ENCODE data around the gene PDE11A. TPM values are rescaled to one million over a fixed set of nuclear protein-coding genes. Genes with fewer than 3 reads are reported as not detected.

PDE11A gene
- total and polyA plus RNA-seq, 2 experiments from 2014 or later = 0.34 to 0.86 TPM

DNA sequence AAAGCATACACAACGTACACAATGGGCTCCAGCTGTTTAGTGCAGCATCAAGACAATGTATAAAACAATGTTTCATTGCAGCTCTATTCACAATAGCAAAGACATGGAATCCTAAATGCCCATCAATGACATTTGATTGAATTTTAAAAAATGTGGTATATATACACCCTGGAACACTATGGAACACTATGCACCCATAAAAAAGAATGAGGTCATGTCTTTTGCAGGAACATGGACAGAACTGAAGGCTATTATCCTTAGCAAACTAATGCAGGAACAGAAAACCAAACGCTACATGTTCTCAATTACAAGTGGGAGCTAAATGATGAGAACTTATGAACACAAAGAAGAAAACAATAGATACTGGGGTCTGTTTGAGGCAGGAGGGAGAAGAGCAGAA lies 364.5 kb downstream of the PDE11A start:
- in situ Hi-C loops (cut with MboI) = no loop called here
- H3K9me3 ChIP-seq (ENCODE audit: low read depth) = no peaks in the 10 kb centered on the region
- H3K27me3 ChIP-seq (replicated peaks; ENCODE audit: insufficient read depth) = peaks cover 6% of the 10 kb centered on the region; the same call in 1 of the 2 replicates

GRCh38 chr2:177705511-177706173 lies 366.9 kb downstream of the PDE11A start:
- DNase-seq = no peak
- Histone ChIP-seq H3K4me2 (ENCODE audit: unreplicated experiment) (no peak overlapping the region), H3K9me2 (ENCODE audit: insufficient read depth) (no peaks in the 10 kb centered on the region), H2AFZ (no peak overlapping the region), H3K36me3 (ENCODE audit: low read depth) (no peaks in the 10 kb centered on the region), H3F3A (ENCODE audit: insufficient read depth) (no peaks in the 10 kb centered on the region), H3K27me3 (replicated peaks; ENCODE audit: insufficient read depth) (peaks cover 6% of the 10 kb centered on the region; the same call in 1 of the 2 replicates), H3K4me1 (ENCODE audit: insufficient read depth) (no peaks in the 10 kb centered on the region), H4K20me1 (ENCODE audit: insufficient read depth) (no peaks in the 10 kb centered on the region), H3K9ac (no peak overlapping the region), H3K27ac (no peak overlapping the region), H3K79me2 (ENCODE audit: insufficient read depth) (no peaks in the 10 kb centered on the region), H3K9me3 (ENCODE audit: low read depth) (no peaks in the 10 kb centered on the region), H3K4me3 (no peak overlapping the region)
- TF ChIP-seq EZH2phosphoT487 (IDR thresholded peaks at IDR 0.05; ENCODE audit: insufficient read depth, low read depth) (no peak), EZH2 (IDR thresholded peaks at IDR 0.05; ENCODE audit: insufficient read depth, poor library complexity, severe bottlenecking) (no peak)
- WGBS, 2 experiments (ENCODE audit: low coverage in 1 of 2, low lambda C conversion rate in 2 of 2, missing lambda C conversion rate in 2 of 2) = 45 to 55% methylated on average over 4 of the region's 4 CpGs
- in situ Hi-C loops (cut with MboI) = no loop called here

More for the DNA sequence above, 364.5 kb downstream of the PDE11A start:
- Histone ChIP-seq H3K4me3 (no peak overlapping the region), H4K20me1 (ENCODE audit: insufficient read depth) (no peaks in the 10 kb centered on the region), H2AFZ (no peak overlapping the region), H3K36me3 (ENCODE audit: low read depth) (no peaks in the 10 kb centered on the region), H3F3A (ENCODE audit: insufficient read depth) (no peaks in the 10 kb centered on the region), H3K9ac (no peak overlapping the region), H3K27ac (no peak overlapping the region), H3K4me1 (ENCODE audit: insufficient read depth) (no peaks in the 10 kb centered on the region), H3K4me2 (ENCODE audit: unreplicated experiment) (no peak overlapping the region), H3K79me2 (ENCODE audit: insufficient read depth) (no peaks in the 10 kb centered on the region), H3K9me2 (ENCODE audit: insufficient read depth) (no peaks in the 10 kb centered on the region)
- DNase-seq = no peak
- TF ChIP-seq EZH2phosphoT487 (IDR thresholded peaks at IDR 0.05; ENCODE audit: insufficient read depth, low read depth) (no peak), EZH2 (IDR thresholded peaks at IDR 0.05; ENCODE audit: insufficient read depth, poor library complexity, severe bottlenecking) (no peak)
- WGBS, 2 experiments (ENCODE audit: low coverage in 1 of 2, low lambda C conversion rate in 2 of 2, missing lambda C conversion rate in 2 of 2) = 29 to 30% methylated on average over 2 of the region's 2 CpGs

DNA sequence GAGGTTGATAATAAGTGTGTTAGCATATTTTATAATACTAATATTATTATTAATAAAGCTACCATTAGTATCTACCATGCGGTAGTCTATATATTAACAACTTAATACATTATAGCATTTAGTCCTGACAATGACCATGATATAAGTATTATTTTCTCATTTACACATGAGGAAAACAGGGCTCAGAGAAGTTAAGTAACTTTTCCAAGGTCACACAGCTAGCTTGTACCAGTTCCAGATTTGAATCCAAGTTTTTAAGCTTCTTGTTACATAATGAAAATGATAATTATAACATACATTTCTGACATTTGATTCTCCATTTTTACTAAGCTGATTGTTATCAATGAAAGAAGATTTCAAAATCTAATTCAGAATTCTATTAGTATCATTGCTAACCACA lies 369.4 kb downstream of the PDE11A start:
- Histone ChIP-seq H3F3A (ENCODE audit: insufficient read depth) (no peaks in the 10 kb centered on the region), H2AFZ (no peak overlapping the region), H4K20me1 (ENCODE audit: insufficient read depth) (no peaks in the 10 kb centered on the region), H3K27me3 (replicated peaks; ENCODE audit: insufficient read depth) (peaks cover 6% of the 10 kb centered on the region; the same call in 1 of the 2 replicates), H3K4me2 (ENCODE audit: unreplicated experiment) (no peak overlapping the region), H3K36me3 (ENCODE audit: low read depth) (no peaks in the 10 kb centered on the region), H3K9me2 (ENCODE audit: insufficient read depth) (no peaks in the 10 kb centered on the region), H3K4me3 (no peak overlapping the region), H3K4me1 (ENCODE audit: insufficient read depth) (no peaks in the 10 kb centered on the region), H3K27ac (no peak overlapping the region), H3K79me2 (ENCODE audit: insufficient read depth) (no peaks in the 10 kb centered on the region), H3K9ac (no peak overlapping the region), H3K9me3 (ENCODE audit: low read depth) (no peaks in the 10 kb centered on the region)
- 93 to 100% methylated on average over 1 of the region's 1 CpG for WGBS, 2 experiments (ENCODE audit: low coverage in 1 of 2, low lambda C conversion rate in 2 of 2, missing lambda C conversion rate in 2 of 2)
- in situ Hi-C loops (cut with MboI) = no loop called here
- no peak for DNase-seq
- no peak for TF ChIP-seq EZH2 (IDR thresholded peaks at IDR 0.05; ENCODE audit: insufficient read depth, poor library complexity, severe bottlenecking)
- TF ChIP-seq EZH2phosphoT487 (IDR thresholded peaks at IDR 0.05; ENCODE audit: insufficient read depth, low read depth) = no peak

DNA sequence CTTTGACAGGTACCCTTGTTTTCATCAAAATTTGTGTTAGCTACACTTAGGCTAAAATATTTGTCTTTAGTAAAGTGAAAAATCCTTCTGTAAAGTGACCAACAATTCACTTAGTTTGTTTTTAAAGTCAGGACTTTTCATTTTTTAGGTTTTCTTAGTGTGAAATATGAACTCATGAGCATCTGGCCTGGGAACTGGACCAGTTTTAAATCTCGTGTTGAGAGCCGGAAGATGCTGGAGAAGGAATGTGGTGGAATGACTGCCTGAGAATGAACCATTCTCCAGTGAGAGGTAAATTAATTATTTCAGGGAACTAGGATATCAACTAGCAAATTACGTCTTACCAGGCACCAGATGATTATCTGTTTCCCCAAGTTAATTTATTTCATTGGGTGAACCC lies 374.3 kb downstream of the PDE11A start:
- Histone ChIP-seq H3K9me3 (ENCODE audit: low read depth) (no peaks in the 10 kb centered on the region), H3K9me2 (ENCODE audit: insufficient read depth) (no peaks in the 10 kb centered on the region), H2AFZ (no peak overlapping the region), H3K27ac (no peak overlapping the region), H3K4me2 (ENCODE audit: unreplicated experiment) (no peak overlapping the region), H3K9ac (no peak overlapping the region), H3K79me2 (ENCODE audit: insufficient read depth) (no peaks in the 10 kb centered on the region), H4K20me1 (ENCODE audit: insufficient read depth) (no peaks in the 10 kb centered on the region), H3F3A (ENCODE audit: insufficient read depth) (no peaks in the 10 kb centered on the region), H3K36me3 (ENCODE audit: low read depth) (no peaks in the 10 kb centered on the region), H3K4me1 (ENCODE audit: insufficient read depth) (no peaks in the 10 kb centered on the region), H3K27me3 (replicated peaks; ENCODE audit: insufficient read depth) (no peaks in the 10 kb centered on the region), H3K4me3 (no peak overlapping the region)
- WGBS, 2 experiments (ENCODE audit: low coverage in 1 of 2, low lambda C conversion rate in 2 of 2, missing lambda C conversion rate in 2 of 2) = 47 to 49% methylated on average over 3 of the region's 3 CpGs
- TF ChIP-seq EZH2phosphoT487 (IDR thresholded peaks at IDR 0.05; ENCODE audit: insufficient read depth, low read depth) (no peak), EZH2 (IDR thresholded peaks at IDR 0.05; ENCODE audit: insufficient read depth, poor library complexity, severe bottlenecking) (no peak)
- no peak for DNase-seq
- in situ Hi-C loops (cut with MboI) = no loop called here

Data from GM23248 (cell line).